PC-9 (cell line): ENCODE measurements around the gene USP10.

ENCODE experiments used
- EZH2 ChIP-seq: fragments of 200-600 bp; sonication (generic); IDR thresholded peaks from 2 replicates; pipeline ENCODE4 v1.8.0; 2017; ENCODE audit warnings: antibody characterized with exemption, low read depth
- TF ChIP-seq, protein P1 (sequence below): fragments of 200-600 bp; sonication (generic); conservative IDR thresholded peaks from 2 replicates; pipeline ENCODE4 v1.6.1; 2017; ENCODE audit warnings: mixed run types, antibody characterized with exemption, mild to moderate bottlenecking, moderate library complexity

DNA sequence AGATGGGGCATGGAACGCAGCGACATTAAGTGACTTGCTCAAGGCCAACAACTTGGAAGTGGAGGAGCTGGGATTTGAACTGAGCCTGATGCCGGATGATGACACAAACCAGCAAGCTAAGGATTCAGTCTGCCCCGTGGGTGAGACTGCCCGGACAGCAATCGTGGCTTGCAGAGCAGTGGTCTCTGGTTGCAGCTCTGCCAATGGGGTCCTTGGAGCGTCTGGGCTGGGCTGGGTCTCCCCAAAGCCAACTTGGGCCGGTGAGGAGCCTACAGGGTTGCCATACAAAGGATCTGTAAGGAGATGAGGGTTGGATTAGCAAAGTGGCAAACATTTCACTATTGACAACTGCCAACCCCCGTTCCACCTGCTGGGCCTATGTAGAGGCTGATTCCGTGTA, 117.4 kb downstream of the USP10 start:
- TF ChIP-seq, protein P1, sequence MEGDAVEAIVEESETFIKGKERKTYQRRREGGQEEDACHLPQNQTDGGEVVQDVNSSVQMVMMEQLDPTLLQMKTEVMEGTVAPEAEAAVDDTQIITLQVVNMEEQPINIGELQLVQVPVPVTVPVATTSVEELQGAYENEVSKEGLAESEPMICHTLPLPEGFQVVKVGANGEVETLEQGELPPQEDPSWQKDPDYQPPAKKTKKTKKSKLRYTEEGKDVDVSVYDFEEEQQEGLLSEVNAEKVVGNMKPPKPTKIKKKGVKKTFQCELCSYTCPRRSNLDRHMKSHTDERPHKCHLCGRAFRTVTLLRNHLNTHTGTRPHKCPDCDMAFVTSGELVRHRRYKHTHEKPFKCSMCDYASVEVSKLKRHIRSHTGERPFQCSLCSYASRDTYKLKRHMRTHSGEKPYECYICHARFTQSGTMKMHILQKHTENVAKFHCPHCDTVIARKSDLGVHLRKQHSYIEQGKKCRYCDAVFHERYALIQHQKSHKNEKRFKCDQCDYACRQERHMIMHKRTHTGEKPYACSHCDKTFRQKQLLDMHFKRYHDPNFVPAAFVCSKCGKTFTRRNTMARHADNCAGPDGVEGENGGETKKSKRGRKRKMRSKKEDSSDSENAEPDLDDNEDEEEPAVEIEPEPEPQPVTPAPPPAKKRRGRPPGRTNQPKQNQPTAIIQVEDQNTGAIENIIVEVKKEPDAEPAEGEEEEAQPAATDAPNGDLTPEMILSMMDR = no peak
- TF ChIP-seq EZH2 = no peak
